ENCODE data around the gene SEMA5B.

Gene SEMA5B

GRCh38 chr3:122919291-122919610 is 108.3 kb downstream of the SEMA5B start:
- DNase-seq, result no peak

GRCh38 chr3:122918576-122919290 is 108.8 kb downstream of the SEMA5B start:
- no peak for DNase-seq

- no peak for DNase-seq
These were observed 110.2 kb downstream of the SEMA5B start for GRCh38 chr3:122917412-122917811.

- DNase-seq, result no peak
These were observed 111.0 kb downstream of the SEMA5B start for GRCh38 chr3:122916580-122916979.

- no peak for DNase-seq
These were observed 111.5 kb downstream of the SEMA5B start for GRCh38 chr3:122916084-122916483.

- no peak for DNase-seq
These were observed 112.1 kb downstream of the SEMA5B start for GRCh38 chr3:122915300-122916055.

- no peak for DNase-seq
These were observed 113.9 kb downstream of the SEMA5B start for GRCh38 chr3:122913539-122914100.

- DNase-seq, result no peak
These were observed 114.6 kb downstream of the SEMA5B start for GRCh38 chr3:122912772-122913538.

GRCh38 chr3:122911901-122912300 is 115.7 kb downstream of the SEMA5B start:
- DNase-seq, result no peak

- no peak for DNase-seq
These were observed 119.3 kb downstream of the SEMA5B start for GRCh38 chr3:122908251-122908650.

GRCh38 chr3:122907471-122907870 is 120.1 kb downstream of the SEMA5B start:
- DNase-seq, result no peak

- DNase-seq, result no peak
These were observed 124.4 kb downstream of the SEMA5B start for GRCh38 chr3:122903171-122903570.

- no peak for DNase-seq
These were observed 125.2 kb downstream of the SEMA5B start for GRCh38 chr3:122902326-122902725.

GRCh38 chr3:122898298-122898697 is 129.3 kb downstream of the SEMA5B start:
- DNase-seq, result no peak

- no peak for DNase-seq
These were observed 133.6 kb downstream of the SEMA5B start for GRCh38 chr3:122893754-122894668.

GRCh38 chr3:122893282-122893681 is 134.3 kb downstream of the SEMA5B start:
- no peak for DNase-seq

GRCh38 chr3:122892118-122892960 is 135.2 kb downstream of the SEMA5B start:
- DNase-seq, result no peak

GRCh38 chr3:122890720-122891220 is 136.8 kb downstream of the SEMA5B start:
- no peak for DNase-seq

GRCh38 chr3:122890077-122890719 is 137.4 kb downstream of the SEMA5B start:
- DNase-seq, result no peak

GRCh38 chr3:122886946-122887345 is 140.6 kb downstream of the SEMA5B start:
- DNase-seq, result no peak

GRCh38 chr3:122886251-122886650 is 141.3 kb downstream of the SEMA5B start:
- no peak for DNase-seq
